Hepatocyte (in vitro differentiated cells): ENCODE results near the gene ATXN2.
"Not testable (repeated sequence)": the region's sequence is repeated elsewhere in the genome, so short reads cannot be mapped to it uniquely, and the experiment has no call there.

Source experiments
- EZH2phosphoT487 ChIP-seq: fragments of 200-600 bp; sonication (generic); IDR thresholded peaks from one replicate; pipeline ENCODE4 v1.6.1; 2018; ENCODE audit warnings: antibody characterized with exemption, mild to moderate bottlenecking, low read depth, moderate library complexity; ENCODE audit not compliant: unreplicated experiment, severe bottlenecking
- TF ChIP-seq, protein P1 (sequence below): fragments of 200-600 bp; sonication (generic); IDR thresholded peaks from 2 replicates; pipeline ENCODE4 v1.5.1; 2016; ENCODE audit warnings: antibody characterized with exemption, mild to moderate bottlenecking; ENCODE audit not compliant: poor library complexity

DNA sequence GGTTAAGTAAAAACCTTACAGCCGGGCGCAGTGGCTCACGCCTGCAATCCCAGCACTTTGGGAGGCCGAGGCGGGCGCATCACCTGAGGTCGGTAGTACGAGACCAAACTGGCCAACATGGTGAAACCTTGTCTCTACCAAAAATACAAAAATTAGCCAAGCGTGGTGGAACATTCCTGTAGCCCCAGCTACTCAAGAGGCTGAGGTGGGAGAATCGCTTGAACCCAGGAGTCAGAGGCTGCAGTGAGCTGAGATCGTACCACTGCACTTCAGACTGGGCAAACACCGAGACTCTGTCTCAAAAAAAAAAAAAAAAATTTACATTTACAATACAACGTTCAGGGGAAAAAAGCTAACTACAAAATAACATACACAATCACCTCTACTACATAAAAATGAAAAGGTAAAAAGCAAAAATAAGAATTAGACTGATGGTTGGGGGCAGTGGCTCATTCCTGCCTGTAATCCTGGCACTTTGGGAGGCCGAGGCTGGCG, 3.7 kb downstream of the ATXN2 start:
- TF ChIP-seq EZH2phosphoT487, result not testable (repeated sequence)
- TF ChIP-seq, protein P1, sequence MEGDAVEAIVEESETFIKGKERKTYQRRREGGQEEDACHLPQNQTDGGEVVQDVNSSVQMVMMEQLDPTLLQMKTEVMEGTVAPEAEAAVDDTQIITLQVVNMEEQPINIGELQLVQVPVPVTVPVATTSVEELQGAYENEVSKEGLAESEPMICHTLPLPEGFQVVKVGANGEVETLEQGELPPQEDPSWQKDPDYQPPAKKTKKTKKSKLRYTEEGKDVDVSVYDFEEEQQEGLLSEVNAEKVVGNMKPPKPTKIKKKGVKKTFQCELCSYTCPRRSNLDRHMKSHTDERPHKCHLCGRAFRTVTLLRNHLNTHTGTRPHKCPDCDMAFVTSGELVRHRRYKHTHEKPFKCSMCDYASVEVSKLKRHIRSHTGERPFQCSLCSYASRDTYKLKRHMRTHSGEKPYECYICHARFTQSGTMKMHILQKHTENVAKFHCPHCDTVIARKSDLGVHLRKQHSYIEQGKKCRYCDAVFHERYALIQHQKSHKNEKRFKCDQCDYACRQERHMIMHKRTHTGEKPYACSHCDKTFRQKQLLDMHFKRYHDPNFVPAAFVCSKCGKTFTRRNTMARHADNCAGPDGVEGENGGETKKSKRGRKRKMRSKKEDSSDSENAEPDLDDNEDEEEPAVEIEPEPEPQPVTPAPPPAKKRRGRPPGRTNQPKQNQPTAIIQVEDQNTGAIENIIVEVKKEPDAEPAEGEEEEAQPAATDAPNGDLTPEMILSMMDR, result not testable (repeated sequence)
